ENCODE measurements around the gene KCNN3.

Gene KCNN3

DNA sequence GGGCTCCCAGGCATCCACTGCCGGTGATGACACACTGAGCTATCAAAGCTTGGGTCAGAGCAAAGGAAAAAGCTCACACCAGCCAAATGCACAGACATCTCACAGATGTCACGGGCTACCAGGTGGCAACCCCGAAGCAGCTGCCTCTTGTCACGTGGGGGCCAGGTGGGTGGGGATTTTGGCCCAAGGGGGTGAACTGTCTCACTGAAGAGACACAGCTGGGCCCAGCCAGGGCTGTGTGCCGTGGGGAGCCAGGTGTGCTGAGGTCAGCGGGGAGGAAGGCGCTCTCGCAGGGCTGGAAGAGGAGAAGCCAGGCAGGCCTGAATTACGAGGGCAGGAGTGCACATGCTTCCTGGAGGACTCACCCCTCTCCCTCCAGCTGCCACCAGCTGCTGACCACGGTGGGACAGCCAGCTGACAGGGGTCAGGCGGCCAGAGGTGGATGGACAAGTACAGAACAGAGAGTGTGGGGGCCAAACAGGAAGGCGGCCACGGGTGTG is 32.4 kb downstream of the KCNN3 start:
- TF ChIP-seq TAF1 (IDR thresholded peaks at IDR 0.05; ENCODE audit: borderline replicate concordance, low read depth, low read length) (no peak), POLR2AphosphoS5 (IDR thresholded peaks at IDR 0.05; ENCODE audit: low read depth, low read length) (peak; percentile 47; the same call in 1 of the 2 replicates)
- DNase-seq (ENCODE audit: insufficient read length) (peak; percentile 73), FAIRE-seq (peak; percentile 89)

DNA sequence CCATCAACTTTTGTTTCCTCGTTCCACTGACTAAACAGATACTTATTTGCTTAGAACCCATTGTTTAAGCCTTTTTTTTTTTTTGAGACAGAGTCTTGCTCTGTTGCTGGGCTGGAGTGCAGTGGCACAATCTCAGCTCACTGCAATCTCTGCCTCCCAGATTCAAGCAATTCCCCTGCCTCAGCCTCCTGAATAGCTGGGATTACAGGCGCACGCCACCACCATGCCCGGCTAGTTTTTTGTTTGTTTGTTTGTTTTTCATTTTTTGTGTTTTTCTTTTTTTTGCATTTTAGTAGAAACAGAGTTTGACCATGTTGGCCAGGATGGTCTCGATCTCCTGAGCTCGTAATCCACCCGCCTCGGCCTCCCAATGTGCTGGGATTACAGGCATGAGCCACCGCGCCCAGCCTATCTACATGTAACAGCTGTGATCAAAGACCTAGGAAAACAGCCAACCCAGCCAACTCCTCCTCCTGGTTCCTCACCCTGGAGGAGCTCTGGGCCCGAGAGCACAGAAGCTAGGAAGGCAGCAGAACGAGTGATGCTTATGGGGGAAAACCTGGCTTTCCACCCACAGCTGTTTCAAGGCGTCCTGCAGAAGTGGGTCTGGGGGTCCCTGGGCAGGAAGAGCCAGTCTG is 32.9 kb downstream of the KCNN3 start:
- FAIRE-seq (no peak), DNase-seq (ENCODE audit: insufficient read length) (no peak)
- TF ChIP-seq POLR2A (IDR thresholded peaks at IDR 0.05; ENCODE audit: low read depth, low read length) (no peak), POLR2AphosphoS5 (IDR thresholded peaks at IDR 0.05; ENCODE audit: low read depth, low read length) (no peak), TAF1 (IDR thresholded peaks at IDR 0.05; ENCODE audit: borderline replicate concordance, low read depth, low read length) (no peak)

DNA sequence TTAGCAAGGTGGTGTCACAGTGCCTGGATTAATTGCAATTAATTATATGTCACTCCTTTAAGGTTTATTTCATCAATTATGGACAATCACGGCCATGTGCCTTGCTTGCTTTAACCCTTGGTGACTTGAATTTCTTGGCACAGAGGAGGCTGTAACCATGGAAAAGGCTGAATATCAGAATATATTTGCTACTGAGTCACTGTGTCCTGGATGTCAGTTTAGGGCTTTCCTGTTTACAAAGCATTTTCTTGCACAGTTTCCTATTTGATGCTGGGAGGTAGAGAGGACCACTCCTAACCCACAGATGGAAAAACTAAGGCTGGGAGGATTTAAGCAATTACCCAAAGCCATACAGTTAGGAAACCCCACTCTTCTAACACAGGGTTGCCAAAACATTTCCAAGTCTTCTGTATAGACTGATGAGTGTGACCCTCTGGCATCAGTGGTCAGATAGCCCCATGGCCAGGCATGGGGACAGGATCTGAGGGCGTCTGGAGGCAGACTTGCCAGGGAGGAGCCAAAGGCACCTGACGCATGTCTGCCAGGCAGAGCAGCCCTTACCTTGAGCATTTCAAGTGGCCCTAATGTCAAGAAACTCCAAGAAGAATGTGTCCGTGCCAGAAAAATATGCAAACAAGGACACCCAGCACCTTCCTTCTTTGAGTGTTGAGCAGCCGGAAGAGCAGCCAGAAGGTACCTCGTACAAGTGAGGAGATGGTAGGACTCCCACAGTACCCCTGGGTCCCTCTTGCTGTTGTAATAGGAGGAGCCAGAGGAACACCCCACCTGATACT is 34.4 kb downstream of the KCNN3 start:
- TF ChIP-seq POLR2A (IDR thresholded peaks at IDR 0.05; ENCODE audit: low read depth, low read length) (no peak), POLR2AphosphoS5 (IDR thresholded peaks at IDR 0.05; ENCODE audit: low read depth, low read length) (no peak), TAF1 (IDR thresholded peaks at IDR 0.05; ENCODE audit: borderline replicate concordance, low read depth, low read length) (no peak)
- DNase-seq (ENCODE audit: insufficient read length) (no peak), FAIRE-seq (no peak)

DNA sequence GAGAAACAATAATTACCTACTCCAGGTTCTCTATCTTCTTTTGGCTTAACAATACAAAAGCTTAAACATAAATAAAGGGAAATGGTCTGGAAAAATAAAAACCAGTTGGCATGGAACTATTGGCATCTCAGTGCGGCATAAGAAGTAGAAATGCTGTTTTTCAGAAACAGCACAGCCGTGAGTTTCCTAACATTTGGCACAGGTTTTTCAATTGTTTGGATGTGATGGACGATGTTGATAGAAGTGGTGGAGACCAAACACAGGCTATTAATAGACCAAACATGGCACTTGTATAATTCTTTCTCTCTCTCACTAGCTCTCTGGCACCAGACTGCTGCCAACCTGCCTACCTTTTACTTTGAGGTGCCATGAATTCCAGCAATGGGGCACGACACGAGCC is 36.2 kb downstream of the KCNN3 start:
- TF ChIP-seq POLR2A (IDR thresholded peaks at IDR 0.05; ENCODE audit: low read depth, low read length) (no peak), POLR2AphosphoS5 (IDR thresholded peaks at IDR 0.05; ENCODE audit: low read depth, low read length) (no peak), TAF1 (IDR thresholded peaks at IDR 0.05; ENCODE audit: borderline replicate concordance, low read depth, low read length) (no peak)
- FAIRE-seq = no peak
- DNase-seq (ENCODE audit: insufficient read length) = no peak

DNA sequence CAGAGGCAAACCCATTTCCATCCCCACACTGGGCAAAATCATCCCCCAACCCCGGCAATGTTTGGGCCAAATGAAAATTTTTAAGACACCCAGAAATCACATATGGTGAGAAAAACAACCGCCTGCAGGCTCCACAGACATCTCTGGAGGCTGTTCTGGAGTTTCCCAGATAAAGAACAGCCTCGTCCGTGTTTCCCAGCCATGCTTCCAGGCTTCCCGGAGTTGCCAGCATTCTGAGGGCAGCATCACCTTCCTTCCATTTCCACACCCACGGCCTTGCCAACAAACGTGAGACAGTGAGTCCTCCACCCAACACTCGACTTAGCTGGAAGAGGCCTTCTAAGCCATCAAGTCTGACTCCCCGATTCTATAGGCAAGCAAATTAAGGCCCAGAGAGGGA is 36.9 kb downstream of the KCNN3 start:
- DNase-seq (ENCODE audit: insufficient read length) (no peak), FAIRE-seq (no peak)
- TF ChIP-seq TAF1 (IDR thresholded peaks at IDR 0.05; ENCODE audit: borderline replicate concordance, low read depth, low read length) (no peak), POLR2A (IDR thresholded peaks at IDR 0.05; ENCODE audit: low read depth, low read length) (no peak), POLR2AphosphoS5 (IDR thresholded peaks at IDR 0.05; ENCODE audit: low read depth, low read length) (no peak)

DNA sequence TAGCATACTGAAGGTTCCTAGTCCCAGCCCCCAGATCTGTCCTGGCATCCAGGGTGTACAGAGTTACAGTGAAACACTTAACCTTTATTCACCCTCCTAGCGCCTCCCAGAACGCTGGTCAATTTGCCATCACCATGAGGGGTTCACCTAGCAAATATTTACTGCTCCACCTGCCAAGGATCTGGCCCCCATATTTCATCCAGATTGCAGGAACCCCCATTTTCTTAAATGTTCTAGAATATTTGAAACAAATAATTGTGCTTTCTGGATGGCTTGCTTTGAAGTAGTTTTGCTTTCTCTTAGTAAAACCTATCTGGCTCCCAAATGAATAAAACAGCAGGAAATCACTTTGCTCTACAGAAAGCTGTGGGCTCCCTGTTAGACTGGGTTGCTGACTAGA is 37.7 kb downstream of the KCNN3 start:
- no peak for DNase-seq (ENCODE audit: insufficient read length)
- TF ChIP-seq TAF1 (IDR thresholded peaks at IDR 0.05; ENCODE audit: borderline replicate concordance, low read depth, low read length) = no peak
- TF ChIP-seq POLR2A (IDR thresholded peaks at IDR 0.05; ENCODE audit: low read depth, low read length) = no peak
- no peak for TF ChIP-seq POLR2AphosphoS5 (IDR thresholded peaks at IDR 0.05; ENCODE audit: low read depth, low read length)
- no peak for FAIRE-seq

DNA sequence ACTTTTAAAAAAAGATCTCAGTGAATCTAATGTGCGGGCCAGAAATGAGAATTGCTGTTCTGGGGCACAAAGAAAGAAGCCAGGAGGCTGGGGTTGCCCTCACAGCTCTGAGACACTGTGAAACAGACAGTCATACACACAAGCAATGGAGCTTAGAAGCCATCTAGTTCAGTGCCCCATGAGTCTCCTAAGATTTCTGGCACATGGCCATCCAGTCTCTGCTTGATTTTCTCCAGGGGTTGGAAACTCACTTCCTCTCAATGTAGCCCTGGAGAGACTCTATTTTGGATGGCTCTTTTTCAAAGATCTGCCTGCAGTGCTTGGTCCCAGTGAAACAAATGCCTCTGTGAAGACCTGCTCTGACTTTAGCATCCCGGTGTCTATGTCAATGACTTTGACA is 38.6 kb downstream of the KCNN3 start:
- TF ChIP-seq TAF1 (IDR thresholded peaks at IDR 0.05; ENCODE audit: borderline replicate concordance, low read depth, low read length) (no peak), POLR2A (IDR thresholded peaks at IDR 0.05; ENCODE audit: low read depth, low read length) (no peak)
- FAIRE-seq = no peak
- no peak for DNase-seq (ENCODE audit: insufficient read length)

DNA sequence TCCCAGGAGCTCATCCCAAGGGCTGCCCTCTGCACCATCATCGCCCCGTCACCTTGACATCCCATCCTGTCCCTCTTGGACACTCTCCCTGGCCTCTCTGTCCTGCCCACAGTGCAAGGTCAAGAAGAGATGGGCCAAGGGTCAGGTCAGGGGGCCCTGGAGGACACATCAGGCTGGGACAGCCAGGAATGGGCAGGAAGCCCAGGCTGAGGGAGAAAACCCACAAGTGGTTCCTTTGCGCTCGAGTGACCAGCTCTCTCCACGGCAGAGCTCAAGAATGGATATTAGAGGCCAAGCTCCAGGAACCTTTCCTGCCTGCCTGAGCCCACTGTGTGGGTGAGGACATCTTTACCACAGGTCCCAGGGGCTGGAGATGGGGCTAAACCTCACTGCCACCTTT is 41.0 kb downstream of the KCNN3 start:
- FAIRE-seq (no peak), DNase-seq (ENCODE audit: insufficient read length) (no peak)
- no peak for TF ChIP-seq POLR2AphosphoS5 (IDR thresholded peaks at IDR 0.05; ENCODE audit: low read depth, low read length)
- TF ChIP-seq TAF1 (IDR thresholded peaks at IDR 0.05; ENCODE audit: borderline replicate concordance, low read depth, low read length) = no peak
- no peak for TF ChIP-seq POLR2A (IDR thresholded peaks at IDR 0.05; ENCODE audit: low read depth, low read length)

DNA sequence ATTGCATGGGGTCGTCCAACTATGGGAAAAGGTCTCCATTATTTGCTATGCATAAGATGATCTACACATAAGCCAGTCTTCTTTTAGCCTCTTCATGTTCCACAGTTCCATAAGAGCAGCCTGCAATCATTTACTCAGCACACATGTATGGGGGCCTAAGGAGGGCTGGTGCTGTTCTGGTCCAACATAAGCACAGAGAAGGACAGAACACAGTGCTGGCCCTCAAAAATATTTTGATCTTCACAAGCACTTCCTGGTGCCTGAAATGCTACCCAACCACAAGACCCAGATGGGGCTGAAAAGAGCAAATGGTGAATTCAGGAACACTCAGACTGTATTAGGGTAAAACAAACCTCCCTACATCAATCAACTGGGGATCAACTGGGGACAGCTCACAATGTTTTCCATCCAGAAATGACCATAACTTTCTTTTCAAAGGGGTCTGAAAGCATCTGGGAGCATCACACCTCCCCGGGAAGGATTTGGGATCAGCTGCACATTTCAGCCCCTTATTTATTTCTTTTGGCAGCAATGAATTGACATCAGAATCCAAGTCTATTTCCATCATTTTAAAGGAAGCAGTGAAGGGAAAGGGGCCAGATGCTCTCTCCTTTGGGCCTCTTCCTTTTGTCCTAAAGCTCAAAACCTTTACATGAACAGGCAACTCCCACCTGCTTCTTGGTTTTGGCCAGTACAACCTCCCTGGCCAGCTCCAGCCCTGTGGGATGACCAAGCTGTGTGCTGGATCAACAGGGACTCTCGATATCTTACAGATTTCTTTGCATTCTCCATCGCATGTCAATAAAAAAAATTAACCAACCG is 45.7 kb downstream of the KCNN3 start:
- TF ChIP-seq TAF1 (IDR thresholded peaks at IDR 0.05; ENCODE audit: borderline replicate concordance, low read depth, low read length) = no peak
- DNase-seq (ENCODE audit: insufficient read length) (no peak), FAIRE-seq (no peak)

DNA sequence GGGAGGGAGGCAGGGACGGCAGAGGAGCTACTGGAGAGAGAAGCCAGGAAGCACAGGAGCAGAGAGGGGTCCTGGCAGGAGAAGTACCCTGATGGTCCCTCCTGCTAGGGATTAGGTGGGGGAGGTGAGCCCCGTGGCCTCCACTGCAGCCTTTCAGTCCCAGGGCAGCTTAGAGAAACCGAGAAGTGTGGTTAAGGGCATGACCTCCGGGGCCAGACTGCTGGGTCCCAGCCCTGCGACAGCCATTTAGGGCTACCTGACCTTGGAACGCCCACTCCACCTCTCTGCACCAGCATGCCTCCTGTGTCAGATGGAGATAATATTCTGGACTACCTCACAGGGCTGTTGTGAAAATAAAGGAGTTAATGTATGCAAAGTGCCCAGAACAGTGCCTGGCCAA is 47.4 kb downstream of the KCNN3 start:
- TF ChIP-seq POLR2A (IDR thresholded peaks at IDR 0.05; ENCODE audit: low read depth, low read length) = no peak
- TF ChIP-seq TAF1 (IDR thresholded peaks at IDR 0.05; ENCODE audit: borderline replicate concordance, low read depth, low read length) = no peak
- TF ChIP-seq POLR2AphosphoS5 (IDR thresholded peaks at IDR 0.05; ENCODE audit: low read depth, low read length) = no peak
- DNase-seq (ENCODE audit: insufficient read length) = no peak
- no peak for FAIRE-seq

DNA sequence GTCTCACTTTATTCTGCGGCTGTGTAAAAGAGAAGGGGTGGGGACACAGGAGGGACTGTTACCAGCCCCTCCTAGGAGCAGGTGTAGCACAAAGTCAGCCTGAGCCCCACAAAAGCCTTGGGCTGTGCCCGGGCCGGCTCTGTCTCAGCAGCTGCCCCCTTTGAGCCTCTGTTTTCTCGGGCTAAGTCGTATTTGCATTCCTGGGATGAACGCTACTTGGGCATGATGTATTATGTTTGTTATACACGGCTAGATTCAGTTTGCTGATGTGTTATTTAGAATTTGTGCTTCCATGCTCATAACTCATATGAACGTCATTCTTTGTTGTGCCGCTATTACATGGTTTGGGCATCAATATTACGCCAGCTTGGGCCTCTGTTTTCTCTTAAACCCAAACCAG is 47.8 kb downstream of the KCNN3 start:
- no peak for FAIRE-seq
- DNase-seq (ENCODE audit: insufficient read length) = no peak
- TF ChIP-seq TAF1 (IDR thresholded peaks at IDR 0.05; ENCODE audit: borderline replicate concordance, low read depth, low read length) (no peak), POLR2AphosphoS5 (IDR thresholded peaks at IDR 0.05; ENCODE audit: low read depth, low read length) (no peak), POLR2A (IDR thresholded peaks at IDR 0.05; ENCODE audit: low read depth, low read length) (no peak)
